IPS DF 6.9 (cell line): Measurements from ENCODE around the gene RGS6.
A peak's percentile ranks its signal among the peaks of the same experiment; 100 is the strongest.
"Not testable (repeated sequence)": the region's sequence is repeated elsewhere in the genome, so short reads cannot be mapped to it uniquely, and the experiment has no call there.

Experiments
- DNase-seq: peaks from one replicate; pipeline ENCODE4 v3.0.0-alpha.2; 2013; ENCODE audit warnings: low read depth, low spot score
- H3K27ac ChIP-seq: one replicate; pipeline ENCODE4 v1.5.1; 2013; ENCODE audit warnings: low read length, control low read depth
- H3K27me3 ChIP-seq: 2 replicates; pipeline ENCODE4 v1.6.1; 2013; ENCODE audit warnings: mild to moderate bottlenecking, low read length; ENCODE audit not compliant: control insufficient read depth, insufficient read depth
- H3K36me3 ChIP-seq: 2 replicates; pipeline ENCODE4 v1.6.1; 2013; ENCODE audit warnings: low read length; ENCODE audit not compliant: control insufficient read depth, insufficient read depth
- H3K4me1 ChIP-seq: 2 replicates; pipeline ENCODE4 v1.6.1; 2013; ENCODE audit warnings: low read length; ENCODE audit not compliant: control insufficient read depth, insufficient read depth
- H3K4me3 ChIP-seq: 2 replicates; pipeline ENCODE4 v1.5.1; 2013; ENCODE audit warnings: mild to moderate bottlenecking, low read length
- H3K9me3 ChIP-seq: 2 replicates; pipeline ENCODE4 v1.6.1; 2013; ENCODE audit warnings: low read length, inconsistent platforms; ENCODE audit not compliant: control insufficient read depth, insufficient read depth
- WGBS: extraction: QIAGEN DNeasy Blood & Tissue Kit; methylation state at CpG from one replicate; pipeline ENCODE4 v1.1.7; 2013; ENCODE audit warnings: mixed read lengths, missing lambda C conversion rate; ENCODE audit not compliant: insufficient read length, insufficient coverage; 5-methylcytosine and 5-hydroxymethylcytosine counted together

The RGS6 gene

GRCh38 chr14:71932229-71932981 is at the start of gene RGS6:
Gene RGS6 (plus strand): TSS chr14:71932429.
- Histone ChIP-seq H3K36me3 (no peaks in the 10 kb centered on the region), H3K4me1 (0 out of 2 replicates have a peak, but pooled peaks cover 1% of the 10 kb centered on the region), H3K9me3 (no peaks in the 10 kb centered on the region), H3K27ac (no peak within 1 kb of the TSS), H3K4me3 (peak within 1 kb of the TSS; percentile 55), H3K27me3 (peaks cover 17% of the 10 kb centered on the region; the same call in 1 of the 2 replicates)
- no CpG with 5 or more reads among the region's 92 CpGs for WGBS
- peak; percentile 55 for DNase-seq

- no peak overlapping the region for H3K4me3 ChIP-seq
- WGBS = no CpG with 5 or more reads among the region's 1 CpG
- H3K9me3 ChIP-seq = no peaks in the 10 kb centered on the region; the same call in 1 of the 2 replicates
- no peak overlapping the region for H3K27ac ChIP-seq
- H3K4me1 ChIP-seq = no peaks in the 10 kb centered on the region
- no peaks in the 10 kb centered on the region for H3K27me3 ChIP-seq
- no peaks in the 10 kb centered on the region for H3K36me3 ChIP-seq
- DNase-seq = no peak
These were observed 49.1 kb upstream of the RGS6 start for GRCh38 chr14:71883094-71883493.

GRCh38 chr14:71885301-71885700 is 46.9 kb upstream of the RGS6 start:
- no peaks in the 10 kb centered on the region for H3K27me3 ChIP-seq
- no peaks in the 10 kb centered on the region for H3K4me1 ChIP-seq
- H3K36me3 ChIP-seq = no peaks in the 10 kb centered on the region
- 100% methylated on average over 1 of the region's 3 CpGs for WGBS
- no peak overlapping the region for H3K27ac ChIP-seq
- no peaks in the 10 kb centered on the region; the same call in 1 of the 2 replicates for H3K9me3 ChIP-seq
- DNase-seq = no peak
- no peak overlapping the region for H3K4me3 ChIP-seq

- not testable (repeated sequence) for H3K27me3 ChIP-seq, H3K27ac ChIP-seq, H3K4me1 ChIP-seq, DNase-seq, H3K4me3 ChIP-seq, H3K36me3 ChIP-seq, H3K9me3 ChIP-seq
- WGBS = no CpG with 5 or more reads among the region's 9 CpGs
These were observed 44.4 kb upstream of the RGS6 start for GRCh38 chr14:71887802-71888201.

GRCh38 chr14:71890541-71890940 is 41.7 kb upstream of the RGS6 start:
- WGBS = no CpG with 5 or more reads among the region's 1 CpG
- Histone ChIP-seq H3K4me1 (peaks cover 3% of the 10 kb centered on the region; the same call in 1 of the 2 replicates), H3K9me3 (no peaks in the 10 kb centered on the region), H3K27ac (no peak overlapping the region), H3K4me3 (no peak overlapping the region), H3K27me3 (no peaks in the 10 kb centered on the region), H3K36me3 (no peaks in the 10 kb centered on the region)
- no peak for DNase-seq

- H3K4me1 ChIP-seq = peaks cover 3% of the 10 kb centered on the region; the same call in 1 of the 2 replicates
- DNase-seq = no peak
These were observed 41.0 kb upstream of the RGS6 start for GRCh38 chr14:71891185-71891584.

GRCh38 chr14:71891970-71892369 is 40.3 kb upstream of the RGS6 start:
- no peak overlapping the region for H3K4me3 ChIP-seq
- H3K27ac ChIP-seq = no peak overlapping the region
- H3K4me1 ChIP-seq = peaks cover 3% of the 10 kb centered on the region; the same call in 1 of the 2 replicates
- H3K36me3 ChIP-seq = no peaks in the 10 kb centered on the region
- no peaks in the 10 kb centered on the region for H3K9me3 ChIP-seq
- no peaks in the 10 kb centered on the region for H3K27me3 ChIP-seq
- no peak for DNase-seq
- no CpG with 5 or more reads among the region's 1 CpG for WGBS

More at GRCh38 chr14:71891185-71891584, 41.0 kb upstream of the RGS6 start:
- no CpG with 5 or more reads among the region's 6 CpGs for WGBS
- H3K27ac ChIP-seq = no peak overlapping the region
- no peaks in the 10 kb centered on the region for H3K27me3 ChIP-seq
- no peak overlapping the region for H3K4me3 ChIP-seq
- no peaks in the 10 kb centered on the region for H3K9me3 ChIP-seq
- H3K36me3 ChIP-seq = no peaks in the 10 kb centered on the region

GRCh38 chr14:71905031-71905430 is 27.2 kb upstream of the RGS6 start:
- Histone ChIP-seq H3K27ac (no peak overlapping the region), H3K9me3 (no peaks in the 10 kb centered on the region; the same call in 1 of the 2 replicates), H3K4me3 (no peak overlapping the region), H3K27me3 (no peaks in the 10 kb centered on the region), H3K36me3 (no peaks in the 10 kb centered on the region), H3K4me1 (no peaks in the 10 kb centered on the region)
- WGBS = no CpG with 5 or more reads among the region's 4 CpGs
- no peak for DNase-seq

- H3K4me3 ChIP-seq = no peak overlapping the region
- H3K27me3 ChIP-seq = no peaks in the 10 kb centered on the region
- WGBS = no CpG with 5 or more reads among the region's 7 CpGs
These were observed 26.4 kb upstream of the RGS6 start for GRCh38 chr14:71905860-71906259.

GRCh38 chr14:71907793-71908515 is 24.3 kb upstream of the RGS6 start:
- no peak for DNase-seq
- WGBS = no CpG with 5 or more reads among the region's 10 CpGs

More at GRCh38 chr14:71905860-71906259, 26.4 kb upstream of the RGS6 start:
- H3K4me1 ChIP-seq = no peaks in the 10 kb centered on the region
- H3K27ac ChIP-seq = no peak overlapping the region
- no peaks in the 10 kb centered on the region for H3K36me3 ChIP-seq
- H3K9me3 ChIP-seq = no peaks in the 10 kb centered on the region; the same call in 1 of the 2 replicates
- no peak for DNase-seq

More at GRCh38 chr14:71907793-71908515, 24.3 kb upstream of the RGS6 start:
- Histone ChIP-seq H3K27ac (no peak overlapping the region), H3K4me3 (no peak overlapping the region), H3K4me1 (no peaks in the 10 kb centered on the region), H3K27me3 (no peaks in the 10 kb centered on the region), H3K36me3 (no peaks in the 10 kb centered on the region), H3K9me3 (no peaks in the 10 kb centered on the region; the same call in 1 of the 2 replicates)
